Panc1 (cell line): ENCODE measurements around the gene CLMP. TPM values are rescaled to one million over a fixed set of nuclear protein-coding genes. Genes with fewer than 3 reads are reported as not detected.

ENCODE experiments used
- ATAC-seq: fragments of 200-7000 bp; cut with Tn5 transposase; 2 replicates; pipeline ENCODE4 v1.9.1; 2020; ENCODE audit warnings: mild to moderate bottlenecking, moderate library complexity
- BruUV-seq: library from RNA; stranded (reverse); fragments of 400-500 nt; replicated peaks from 2 replicates; lab custom pipeline; 2021; lab: Mats Ljungman, UMichigan
- CTCF ChIA-PET: fragments of 300-600 bp; sonication (Branson Sonifier 250); formaldehyde crosslinking; loops from one replicate; lab custom pipeline; 2022; ENCODE audit warnings: antibody characterized with exemption; lab: Charles Lee
- POLR2A ChIA-PET: fragments of 300-600 bp; sonication (Branson Sonifier 250); formaldehyde crosslinking; loops from one replicate; lab custom pipeline; 2022; ENCODE audit warnings: antibody characterized with exemption; lab: Charles Lee
- DNase-seq: peaks from one replicate; pipeline ENCODE4 v3.0.0-alpha.2; 2010; ENCODE audit warnings: low read depth, low spot score
- H3K27ac ChIP-seq: 2 replicates; pipeline ENCODE4 v1.5.1; 2011; ENCODE audit warnings: mild to moderate bottlenecking, low read length, inconsistent platforms
- H3K27me3 ChIP-seq: fragments of 200-500 bp; sonication (Bioruptor generic); 2 replicates; pipeline ENCODE4 v1.6.0; 2014; ENCODE audit warnings: low read length, inconsistent platforms; ENCODE audit not compliant: control insufficient read depth, insufficient read depth
- H3K36me3 ChIP-seq: fragments of 200-500 bp; sonication (Bioruptor generic); 2 replicates; pipeline ENCODE4 v1.5.1; 2014; ENCODE audit warnings: inconsistent platforms, mild to moderate bottlenecking, low read length, moderate library complexity; ENCODE audit not compliant: control insufficient read depth, insufficient read depth
- H3K4me1 ChIP-seq: 2 replicates; pipeline ENCODE4 v1.5.1; 2011; ENCODE audit warnings: inconsistent platforms, mild to moderate bottlenecking, low read length, moderate library complexity; ENCODE audit not compliant: control insufficient read depth, insufficient read depth
- H3K4me3 ChIP-seq, 2 experiments: 2 replicates each; pipeline ENCODE4 v1.5.1; 2011 to 2012; ENCODE audit warnings: low read depth in 2 of 2, low read length in 2 of 2, mild to moderate bottlenecking in 2 of 2, inconsistent platforms in 1 of 2, moderate library complexity in 1 of 2
- H3K9me3 ChIP-seq: fragments of 200-500 bp; sonication (Bioruptor generic); 2 replicates; pipeline ENCODE4 v1.5.1; 2014; ENCODE audit warnings: low read depth, mild to moderate bottlenecking, inconsistent platforms, low read length, moderate library complexity; ENCODE audit not compliant: control insufficient read depth, insufficient read depth
- CTCF ChIP-seq: fragments of 450-650 bp; IDR thresholded peaks from 2 replicates; pipeline ENCODE4 v1.5.1; 2017; ENCODE audit warnings: mild to moderate bottlenecking
- POLR2AphosphoS5 ChIP-seq: IDR thresholded peaks from 2 replicates; pipeline ENCODE4 v1.6.1; 2012; ENCODE audit warnings: mild to moderate bottlenecking, low read depth, low read length, moderate library complexity
- REST ChIP-seq, 2 experiments: IDR thresholded peaks; 2 replicates each; pipeline ENCODE4 v1.6.1; 2011 to 2012; ENCODE audit warnings: low read depth in 2 of 2, control low read depth in 1 of 2, low read length in 1 of 2, mild to moderate bottlenecking in 1 of 2, moderate library complexity in 1 of 2; ENCODE audit not compliant: insufficient read depth in 1 of 2
- SIN3A ChIP-seq: IDR thresholded peaks from 2 replicates; pipeline ENCODE4 v1.6.1; 2012; ENCODE audit warnings: low read depth, mild to moderate bottlenecking, low read length, moderate library complexity, borderline replicate concordance; ENCODE audit not compliant: insufficient read depth
- TCF7L2 ChIP-seq: IDR thresholded peaks from 2 replicates; pipeline ENCODE4 v1.6.1; 2011; ENCODE audit warnings: mild to moderate bottlenecking, low read depth, low read length, inconsistent platforms
- in situ Hi-C: cut with HindIII; loops from 2 replicates; pipeline ENCODE4 v1.10.0; 2016; ENCODE audit warnings: low sequenced_read_pairs, low pct_unique_long_range_greater_than_20kb
- intact Hi-C: fragments of 100-400 bp; cut with micrococcal nuclease; formaldehyde crosslinking; loops from one replicate; pipeline ENCODE4 v1.10.0; 2022; ENCODE audit not compliant: unreplicated experiment
- total RNA-seq: library from RNA; stranded (reverse); gene quantifications from one replicate; pipeline ENCODE4 v1.2.1, GENCODE V29; 2021; ENCODE audit not compliant: unreplicated experiment

Gene CLMP
- total RNA-seq, 1 experiment from 2014 or later: 1.5 TPM

GRCh38 chr11:123214396-123214795 lies 19.3 kb upstream of the CLMP start:
- H3K4me1 ChIP-seq: no peaks in the 10 kb centered on the region; the same call in 1 of the 2 replicates
- H3K27me3 ChIP-seq: no peaks in the 10 kb centered on the region
- H3K9me3 ChIP-seq: no peaks in the 10 kb centered on the region
- H3K27ac ChIP-seq: no peak overlapping the region
- no peaks in the 10 kb centered on the region for H3K36me3 ChIP-seq
- intact Hi-C loops (no loop called here), in situ Hi-C loops (no loop called here)
- CTCF ChIA-PET: no interaction called here
- no peak for ATAC-seq
- no TSS peak for BruUV-seq
- no peak for DNase-seq
- POLR2A ChIA-PET: no interaction called here
- no peak overlapping the region for H3K4me3 ChIP-seq
- no peak for TF ChIP-seq SIN3A
- no peak for TF ChIP-seq CTCF
- no peak for TF ChIP-seq TCF7L2
- TF ChIP-seq REST (IDR thresholded peaks at IDR 0.05; ENCODE audit: insufficient read depth in 1 of 2, low read depth in 2 of 2, low read length in 1 of 2): no peak
- TF ChIP-seq POLR2AphosphoS5: no peak

GRCh38 chr11:123213307-123213771 lies 18.3 kb upstream of the CLMP start:
- no peak for TF ChIP-seq SIN3A
- no peak for TF ChIP-seq CTCF
- TF ChIP-seq REST (IDR thresholded peaks at IDR 0.05; ENCODE audit: insufficient read depth in 1 of 2, low read depth in 2 of 2, low read length in 1 of 2): no peak
- no peak for TF ChIP-seq POLR2AphosphoS5
- no peak for TF ChIP-seq TCF7L2

More at GRCh38 chr11:123213307-123213771, 18.3 kb upstream of the CLMP start:
- Histone ChIP-seq H3K4me1 (no peaks in the 10 kb centered on the region; the same call in 1 of the 2 replicates), H3K9me3 (no peaks in the 10 kb centered on the region), H3K27me3 (no peaks in the 10 kb centered on the region), H3K36me3 (no peaks in the 10 kb centered on the region), H3K27ac (no peak overlapping the region), H3K4me3 (no peak overlapping the region)
- DNase-seq (no peak), ATAC-seq (no peak)
- no TSS peak for BruUV-seq
- POLR2A ChIA-PET: no interaction called here
- intact Hi-C loops (no loop called here), in situ Hi-C loops (no loop called here)
- CTCF ChIA-PET: no interaction called here
